IMR-90 (cell line): ENCODE measurements around the gene SLC4A5. TPM values are rescaled to one million over a fixed set of nuclear protein-coding genes. Genes with fewer than 3 reads are reported as not detected.

Source experiments
- ATAC-seq: fragments of 200-7000 bp; cut with Tn5 transposase; 2 replicates; pipeline ENCODE4 v1.9.1; 2020; ENCODE audit warnings: low read depth, mild to moderate bottlenecking, moderate library complexity
- BruUV-seq: library from RNA; stranded (reverse); fragments of 400-500 nt; replicated peaks from 2 replicates; lab custom pipeline; 2021; lab: Mats Ljungman, UMichigan
- CTCF ChIA-PET: fragments of 300-600 bp; formaldehyde crosslinking; extraction: SDS; loops from one replicate; lab custom pipeline; 2021; ENCODE audit warnings: antibody characterized with exemption; lab: Yijun Ruan, JAX
- POLR2A ChIA-PET: fragments of 300-600 bp; sonication (Branson Sonifier 250); formaldehyde crosslinking; loops from one replicate; lab custom pipeline; 2022; ENCODE audit warnings: antibody characterized with exemption; ENCODE audit not compliant: unreplicated experiment; lab: Charles Lee
- DNase-seq: peaks from one replicate; pipeline ENCODE4 v3.0.0; 2013
- H2AFZ ChIP-seq: replicated peaks from 2 replicates; pipeline ENCODE3; 2013; ENCODE audit warnings: low read length, mild to moderate bottlenecking; ENCODE audit not compliant: poor library complexity
- H2AK5ac ChIP-seq: 2 replicates; pipeline ENCODE4 v1.6.1; 2013; ENCODE audit warnings: low read depth, low read length, inconsistent platforms
- H2AK9ac ChIP-seq: replicated peaks from 2 replicates; pipeline ENCODE3; 2013; ENCODE audit warnings: mild to moderate bottlenecking, low read depth, low read length, moderate library complexity; ENCODE audit not compliant: poor library complexity
- H2BK120ac ChIP-seq: 2 replicates; pipeline ENCODE4 v1.6.1; 2013; ENCODE audit warnings: low read depth, low read length, inconsistent platforms
- H2BK15ac ChIP-seq: 3 replicates; pipeline ENCODE4 v1.6.1; 2013; ENCODE audit warnings: low read depth, low read length, inconsistent platforms
- H2BK20ac ChIP-seq: 2 replicates; pipeline ENCODE4 v1.6.1; 2013; ENCODE audit warnings: low read depth, mild to moderate bottlenecking, inconsistent platforms, low read length, moderate library complexity
- H2BK5ac ChIP-seq: 2 replicates; pipeline ENCODE4 v1.6.1; 2013; ENCODE audit warnings: mild to moderate bottlenecking, low read depth, low read length, inconsistent platforms; ENCODE audit not compliant: poor library complexity, severe bottlenecking
- H3K14ac ChIP-seq: replicated peaks from 2 replicates; pipeline ENCODE4 v1.6.1; 2013; ENCODE audit warnings: low read depth, low read length, inconsistent platforms
- H3K18ac ChIP-seq: 2 replicates; pipeline ENCODE4 v1.6.1; 2013; ENCODE audit warnings: low read depth, low read length, control low read depth
- H3K23ac ChIP-seq: 2 replicates; pipeline ENCODE4 v1.6.1; 2013; ENCODE audit warnings: low read depth, low read length, inconsistent platforms
- H3K27ac ChIP-seq: 2 replicates; pipeline ENCODE4 v1.5.1; 2013; ENCODE audit warnings: mild to moderate bottlenecking, control low read depth, low read length; ENCODE audit not compliant: insufficient read depth
- H3K27me3 ChIP-seq: 2 replicates; pipeline ENCODE4 v1.6.1; 2013; ENCODE audit warnings: low read length; ENCODE audit not compliant: control insufficient read depth, insufficient read depth
- H3K36me3 ChIP-seq: 2 replicates; pipeline ENCODE4 v1.6.1; 2013; ENCODE audit warnings: low read length, mixed read lengths; ENCODE audit not compliant: control insufficient read depth, insufficient read depth
- H3K4ac ChIP-seq: 2 replicates; pipeline ENCODE4 v1.6.1; 2013; ENCODE audit warnings: low read depth, low read length, inconsistent platforms
- H3K4me1 ChIP-seq: 2 replicates; pipeline ENCODE4 v1.6.1; 2013; ENCODE audit warnings: low read length, mixed read lengths; ENCODE audit not compliant: control insufficient read depth, insufficient read depth
- H3K4me2 ChIP-seq: 2 replicates; pipeline ENCODE4 v1.6.1; 2013; ENCODE audit warnings: low read depth, mild to moderate bottlenecking, control low read depth, low read length, moderate library complexity
- H3K4me3 ChIP-seq: 2 replicates; pipeline ENCODE4 v1.5.1; 2013; ENCODE audit warnings: low read depth, mild to moderate bottlenecking, control low read depth, low read length, moderate library complexity; ENCODE audit not compliant: insufficient read depth
- H3K56ac ChIP-seq: 2 replicates; pipeline ENCODE4 v1.6.1; 2013; ENCODE audit warnings: low read length, inconsistent platforms; ENCODE audit not compliant: insufficient read depth; ENCODE audit errors: extremely low read depth
- H3K79me1 ChIP-seq, 2 experiments: 2 replicates each; pipeline ENCODE4 v1.6.1; 2013; ENCODE audit warnings: low read length in 2 of 2, inconsistent platforms in 1 of 2, low read depth in 1 of 2
- H3K9ac ChIP-seq: 2 replicates; pipeline ENCODE4 v1.6.1; 2013; ENCODE audit warnings: low read depth, low read length, control low read depth
- H3K9me1 ChIP-seq: 2 replicates; pipeline ENCODE4 v1.6.1; 2013; ENCODE audit warnings: low read length, inconsistent platforms; ENCODE audit not compliant: insufficient read depth
- H3K9me3 ChIP-seq: 2 replicates; pipeline ENCODE4 v1.6.1; 2013; ENCODE audit warnings: low read length; ENCODE audit not compliant: control insufficient read depth, insufficient read depth
- H4K20me1 ChIP-seq: 2 replicates; pipeline ENCODE4 v1.6.1; 2013; ENCODE audit warnings: low read length, inconsistent platforms; ENCODE audit not compliant: insufficient read depth
- H4K5ac ChIP-seq: 2 replicates; pipeline ENCODE4 v1.6.1; 2013; ENCODE audit warnings: mild to moderate bottlenecking, low read depth, low read length, control low read depth
- H4K8ac ChIP-seq, 2 experiments: 2 replicates each; pipeline ENCODE4 v1.6.1; 2013; ENCODE audit warnings: low read depth in 2 of 2, low read length in 2 of 2, control low read depth in 1 of 2, inconsistent platforms in 1 of 2
- H4K91ac ChIP-seq: 2 replicates; pipeline ENCODE4 v1.6.1; 2013; ENCODE audit warnings: low read depth, low read length, inconsistent platforms; ENCODE audit not compliant: insufficient read depth
- BHLHE40 ChIP-seq: fragments of 150-350 bp; IDR thresholded peaks from 2 replicates; pipeline ENCODE4 v1.6.1; 2016; ENCODE audit warnings: mild to moderate bottlenecking, low read depth, low read length
- CHD1 ChIP-seq: IDR thresholded peaks from 2 replicates; pipeline ENCODE4 v1.6.1; 2012; ENCODE audit warnings: low read depth, low read length, improper control_type of control experiment
- CTCF ChIP-seq: conservative IDR thresholded peaks from 2 replicates; pipeline ENCODE4 v1.5.1; 2012; ENCODE audit warnings: mild to moderate bottlenecking, low read depth, low read length, improper control_type of control experiment
- ELK1 ChIP-seq: fragments of 150-350 bp; IDR thresholded peaks from 2 replicates; pipeline ENCODE4 v1.6.1; 2016; ENCODE audit warnings: low read depth, mild to moderate bottlenecking, low read length, moderate library complexity, borderline replicate concordance
- FOS ChIP-seq: fragments of 150-350 bp; IDR thresholded peaks from 2 replicates; pipeline ENCODE4 v1.6.1; 2016; ENCODE audit warnings: low read depth, low read length
- MAZ ChIP-seq: IDR thresholded peaks from 2 replicates; pipeline ENCODE4 v1.6.1; 2012; ENCODE audit warnings: low read depth, mild to moderate bottlenecking, low read length, improper control_type of control experiment, moderate library complexity, borderline replicate concordance
- MXI1 ChIP-seq: IDR thresholded peaks from 2 replicates; pipeline ENCODE4 v1.6.1; 2012; ENCODE audit warnings: low read depth, mild to moderate bottlenecking, low read length, moderate library complexity, borderline replicate concordance
- POLR2A ChIP-seq: IDR thresholded peaks from 2 replicates; pipeline ENCODE4 v1.6.1; 2012; ENCODE audit warnings: mild to moderate bottlenecking, low read depth, low read length
- RAD21 ChIP-seq: IDR thresholded peaks from 2 replicates; pipeline ENCODE4 v1.6.1; 2012; ENCODE audit warnings: low read length, improper control_type of control experiment
- RCOR1 ChIP-seq: IDR thresholded peaks from 2 replicates; pipeline ENCODE4 v1.6.1; 2012; ENCODE audit warnings: mild to moderate bottlenecking, low read length, improper control_type of control experiment; ENCODE audit not compliant: insufficient replicate concordance
- RFX5 ChIP-seq: IDR thresholded peaks from 2 replicates; pipeline ENCODE4 v1.8.0; 2012; ENCODE audit warnings: low read depth, mild to moderate bottlenecking, low read length, moderate library complexity
- SMC3 ChIP-seq: fragments of 150-350 bp; IDR thresholded peaks from 2 replicates; pipeline ENCODE4 v1.6.1; 2016; ENCODE audit warnings: low read depth, mild to moderate bottlenecking, antibody characterized with exemption, low read length, moderate library complexity
- WGBS, 2 experiments: methylation state at CpG; one replicate each; pipeline versions ENCODE4 v1.1.5 to v1.1.7; 2013; ENCODE audit warnings: missing lambda C conversion rate in 2 of 2; ENCODE audit not compliant: insufficient read length in 1 of 2; ENCODE audit errors: extremely low coverage in 2 of 2; 5-methylcytosine and 5-hydroxymethylcytosine counted together
- dilution Hi-C: fragments of 300-500 bp; cut with HindIII; formaldehyde crosslinking; loops from one replicate; pipeline ENCODE4 v1.14.3; 2018; ENCODE audit warnings: low sequenced_read_pairs; ENCODE audit not compliant: unreplicated experiment
- in situ Hi-C: fragments of 300-500 bp; cut with MboI; formaldehyde crosslinking; loops from 3 replicates; pipeline ENCODE4 v1.14.3; 2019; ENCODE audit warnings: low sequenced_read_pairs, inconsistent platforms, mixed read lengths
- intact Hi-C: fragments of 100-400 bp; cut with micrococcal nuclease; formaldehyde crosslinking; loops from 2 replicates; pipeline ENCODE4 v1.10.0; 2022
- polyA plus RNA-seq, 3 experiments: library from polyadenylated mRNA; depleted of rRNA; stranded (reverse); fragments of >200 nt; gene quantifications; 2 replicates each; pipeline ENCODE4 v1.2.3, GENCODE V29; 2012; ENCODE audit warnings: low replicate concordance in 1 of 3
- total RNA-seq: library from RNA; depleted of rRNA; stranded (reverse); fragments of >200 nt; gene quantifications from 2 replicates; pipeline ENCODE4 v1.2.3, GENCODE V29; 2012
- TF ChIP-seq, protein P1 (sequence below): fragments of 150-350 bp; IDR thresholded peaks from 2 replicates; pipeline ENCODE4 v1.6.1; 2017; ENCODE audit warnings: mild to moderate bottlenecking, antibody characterized with exemption, low read length, low read depth

SLC4A5 gene
- total and polyA plus RNA-seq, 2 of the 4 experiments (the other 2 are of a cell fraction) = 0.18 to 0.22 TPM

DNA sequence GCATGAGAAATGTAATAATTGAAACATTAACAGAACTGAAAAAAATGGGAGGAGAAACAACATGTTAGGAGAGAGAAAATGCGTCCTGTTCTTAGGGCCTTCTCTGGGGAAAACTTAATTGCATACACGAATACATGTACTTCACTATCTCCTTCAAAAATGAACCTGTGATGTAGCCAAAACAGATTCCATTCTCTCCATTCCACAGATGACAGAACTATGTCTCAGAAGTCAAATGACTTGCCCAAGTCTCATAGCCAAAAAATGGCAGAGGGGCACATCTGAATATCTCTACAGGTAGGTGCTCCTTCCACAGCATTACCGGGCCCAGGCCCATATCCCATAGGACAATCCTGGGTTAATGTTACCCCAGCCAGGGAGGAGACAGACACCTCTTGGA, 40.8 kb upstream of the SLC4A5 start:
- Histone ChIP-seq H4K20me1 (peaks cover 49% of the 10 kb centered on the region), H2BK20ac (0 out of 2 replicates have a peak overlapping the region, but pooled peaks have one; percentile 49), H3K4me2 (no peak overlapping the region; the same call in 1 of the 2 replicates), H3K9me1 (peaks cover 35% of the 10 kb centered on the region), H3K9me3 (no peaks in the 10 kb centered on the region), H3K56ac (no peak overlapping the region), H2AK9ac (no peak overlapping the region), H3K4me3 (no peak overlapping the region), H4K91ac (no peak overlapping the region), H2AK5ac (no peak overlapping the region), H3K4me1 (peaks cover 24% of the 10 kb centered on the region), H3K4ac (peak overlapping the region; percentile 55; the same call in 1 of the 2 replicates), H3K79me1 (peaks cover 22 to 95% of the 10 kb centered on the region in 2 experiments), H3K14ac (no peak overlapping the region), H2BK5ac (peak overlapping the region; percentile 11), H3K27ac (peak overlapping the region; percentile 27; the same call in 1 of the 2 replicates), H3K27me3 (no peaks in the 10 kb centered on the region), H2BK15ac (no peak overlapping the region), H3K18ac (no peak overlapping the region), H2BK120ac (no peak overlapping the region), H3K23ac (no peak overlapping the region), H3K36me3 (peaks cover 6% of the 10 kb centered on the region), H2AFZ (no peak overlapping the region), H3K9ac (no peak overlapping the region), H4K8ac (peak overlapping the region in 1 of 2 experiments; percentile 43; a peak in 1 of 4 replicates), H4K5ac (no peak overlapping the region)
- ChIA-PET CTCF (no interaction called here), POLR2A (no interaction called here)
- no CpG with 5 or more reads among the region's 3 CpGs for WGBS, 2 experiments
- in situ Hi-C loops = no loop called here
- no TSS peak for BruUV-seq
- dilution Hi-C loops = no loop called here
- intact Hi-C loops = no loop called here
- peak; percentile 36 for DNase-seq
- no peak for TF ChIP-seq MXI1
- TF ChIP-seq, protein P1, sequence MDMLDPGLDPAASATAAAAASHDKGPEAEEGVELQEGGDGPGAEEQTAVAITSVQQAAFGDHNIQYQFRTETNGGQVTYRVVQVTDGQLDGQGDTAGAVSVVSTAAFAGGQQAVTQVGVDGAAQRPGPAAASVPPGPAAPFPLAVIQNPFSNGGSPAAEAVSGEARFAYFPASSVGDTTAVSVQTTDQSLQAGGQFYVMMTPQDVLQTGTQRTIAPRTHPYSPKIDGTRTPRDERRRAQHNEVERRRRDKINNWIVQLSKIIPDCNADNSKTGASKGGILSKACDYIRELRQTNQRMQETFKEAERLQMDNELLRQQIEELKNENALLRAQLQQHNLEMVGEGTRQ = no peak
- TF ChIP-seq CTCF = no peak
- no peak for TF ChIP-seq RCOR1
- TF ChIP-seq BHLHE40 = no peak
- TF ChIP-seq CHD1 = no peak
- TF ChIP-seq SMC3 = no peak
- TF ChIP-seq RFX5 = no peak
- TF ChIP-seq ELK1 = no peak
- TF ChIP-seq MAZ = no peak
- TF ChIP-seq RAD21 = no peak
- TF ChIP-seq FOS = no peak
- no peak for TF ChIP-seq POLR2A
- no peak; the same call in 1 of the 2 replicates for ATAC-seq
